ENCODE results near the gene TEP1.

- TF ChIP-seq CTCF (conservative IDR thresholded peaks at IDR 0.05 in 1 of 2, IDR thresholded peaks at IDR 0.05 in 1 of 2; ENCODE audit: extremely low read depth in 1 of 2, insufficient read depth in 1 of 2, low read depth in 1 of 2, low read length in 2 of 2): no peak
- no peak for TF ChIP-seq EZH2 (IDR thresholded peaks at IDR 0.05; ENCODE audit: borderline replicate concordance, low read length)
Observed at GRCh38 chr14:20377171-20377570, 36.1 kb downstream of the TEP1 start.

All from mammary epithelial cell (primary cell).